AML-193 (cell line): ENCODE results near the gene CLEC2L.

Source experiments
- DNase-seq, 2 experiments: peaks; one replicate each; lab custom pipeline; 2025; lab: John Stamatoyannopoulos, UW

CLEC2L gene

DNA sequence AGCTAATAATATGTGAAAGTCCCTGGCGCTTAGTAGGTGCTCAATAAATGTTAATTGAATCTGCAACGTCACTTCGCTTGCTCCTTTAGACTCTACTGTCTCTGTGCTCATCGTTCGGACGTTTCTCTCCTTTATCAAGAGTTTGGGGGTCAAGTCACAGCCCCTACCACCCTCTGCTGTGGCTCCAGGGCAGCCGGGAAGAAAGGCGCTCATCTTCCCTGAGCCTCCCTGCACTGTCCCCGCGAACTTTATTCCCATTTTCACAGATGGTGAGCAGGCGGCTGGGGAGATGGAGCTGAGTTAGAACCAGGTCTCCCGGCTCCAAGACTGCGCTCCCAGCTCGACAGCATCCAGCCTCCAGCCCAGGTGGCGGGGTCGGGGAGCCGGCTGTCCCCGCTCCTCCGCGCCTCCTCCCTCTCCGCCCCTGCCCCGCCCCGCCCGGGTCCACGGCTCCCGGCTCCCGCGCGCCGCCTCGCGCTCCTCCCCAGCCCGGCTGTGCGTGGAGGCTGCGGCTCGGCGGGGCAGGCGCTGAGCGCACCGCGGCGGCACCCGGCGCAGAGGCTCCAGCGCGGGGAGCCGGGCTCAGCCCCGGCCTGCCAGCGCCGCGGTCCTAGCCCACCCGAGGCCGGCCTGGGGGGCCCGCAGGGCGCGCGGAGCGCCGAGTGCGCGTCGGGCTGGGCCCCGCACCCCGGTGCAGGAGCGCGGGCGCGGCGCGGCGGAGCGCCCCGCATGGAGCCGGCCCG, at the start of gene CLEC2L:
Gene CLEC2L, plus strand, starts transcription at position 487 of the 743 bp plus-strand sequence. Its CDS starts 243 bp downstream, at position 730.
- no peak for DNase-seq

DNA sequence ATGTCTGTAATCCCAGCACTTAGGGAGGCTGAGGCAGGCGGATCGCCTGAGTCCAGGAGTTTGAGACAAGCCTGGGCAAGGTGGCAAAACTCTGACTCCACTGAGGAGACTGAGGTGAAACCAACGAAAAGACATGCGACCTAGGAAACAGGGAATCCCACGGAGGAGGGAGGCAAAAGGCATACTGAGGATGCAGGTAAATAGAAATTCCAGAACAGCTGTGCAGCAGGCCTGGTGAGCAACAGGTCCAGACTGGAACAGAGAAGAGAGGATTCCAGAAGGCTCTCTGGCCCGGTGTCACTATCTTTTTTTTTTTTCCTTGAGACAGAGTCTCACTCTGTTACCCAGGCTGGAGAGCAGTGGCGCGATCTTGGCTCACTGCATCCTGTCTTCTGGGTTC, 47.3 kb upstream of the CLEC2L start:
- DNase-seq, result no peak

DNA sequence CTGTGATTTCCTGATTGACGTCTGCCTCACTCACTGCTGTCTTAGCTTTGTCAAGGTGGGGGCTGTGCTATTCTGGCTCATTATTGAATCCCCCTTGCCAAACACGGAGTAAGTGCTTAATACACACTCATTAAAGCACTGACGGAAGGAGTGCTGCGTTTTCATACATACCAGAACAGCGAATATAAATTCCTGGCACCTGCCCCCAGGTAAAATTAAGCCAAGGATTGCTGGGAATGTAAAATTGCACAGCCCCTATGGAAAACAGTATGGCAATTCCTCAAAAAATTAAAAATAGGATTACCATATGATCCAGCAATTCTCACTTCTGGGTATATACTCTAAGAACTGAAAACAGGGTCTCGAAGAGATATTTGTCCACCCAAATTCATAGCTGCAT, 46.6 kb upstream of the CLEC2L start:
- no peak for DNase-seq

DNA sequence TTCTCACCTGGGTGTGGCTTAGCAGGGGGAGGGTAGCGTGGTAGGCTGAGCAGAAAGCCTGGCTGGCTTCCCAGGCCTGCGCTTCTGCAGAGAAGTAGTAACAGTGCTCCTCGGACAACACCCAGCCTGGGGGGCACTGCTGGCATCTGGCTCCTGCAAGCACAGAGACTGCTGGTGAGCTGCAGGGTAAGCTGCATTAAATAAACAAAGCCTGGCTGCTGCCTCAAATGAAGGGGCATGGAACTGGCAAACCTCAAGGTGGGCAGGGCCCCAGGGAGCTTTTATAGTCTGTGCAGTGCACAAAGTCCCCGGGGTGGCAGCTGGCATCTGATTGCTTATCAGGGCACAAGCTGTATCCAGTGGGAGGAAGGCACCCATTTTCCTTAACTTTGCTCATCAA, 43.9 kb upstream of the CLEC2L start:
- no peak for DNase-seq

DNA sequence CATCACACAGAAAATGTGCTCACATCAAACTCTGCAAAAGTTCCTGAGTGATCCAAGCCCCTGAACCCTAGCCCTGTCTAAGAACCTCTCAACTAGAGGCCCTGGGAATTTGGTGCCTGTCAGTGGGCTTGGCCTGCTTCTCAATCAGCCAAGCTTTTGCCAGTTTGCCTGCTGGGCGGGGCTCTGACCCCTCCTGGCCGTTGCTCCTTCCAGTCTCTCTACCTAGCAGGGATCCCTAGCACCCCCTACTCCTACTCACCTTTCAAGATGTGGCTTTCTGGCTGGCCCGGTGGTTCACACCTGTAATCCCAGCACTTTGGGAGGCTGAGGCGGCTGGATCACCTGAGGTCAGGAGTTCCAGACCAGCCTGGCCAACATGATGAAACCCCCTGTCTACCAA, 42.1 kb upstream of the CLEC2L start:
- DNase-seq, result no peak

DNA sequence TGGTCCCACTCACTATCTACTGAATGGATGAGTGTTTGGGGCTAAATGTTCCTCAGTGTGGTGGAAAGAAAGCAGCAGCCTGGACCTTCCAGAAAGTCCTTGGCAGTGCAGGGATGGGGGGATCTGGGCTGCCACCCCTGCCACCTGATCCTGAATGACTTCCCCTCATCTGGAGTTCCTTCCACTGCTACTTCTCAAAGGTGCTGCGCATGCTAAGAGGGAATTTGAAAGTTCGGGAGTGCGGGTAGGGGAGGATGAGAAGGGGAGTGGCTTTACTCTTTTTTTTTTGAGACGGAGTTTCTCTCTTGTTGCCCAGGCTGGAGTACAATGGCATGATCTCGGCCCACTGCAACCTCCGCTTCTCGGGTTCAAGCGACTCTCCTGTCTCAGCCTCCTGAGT, 41.4 kb upstream of the CLEC2L start:
- no peak for DNase-seq

DNA sequence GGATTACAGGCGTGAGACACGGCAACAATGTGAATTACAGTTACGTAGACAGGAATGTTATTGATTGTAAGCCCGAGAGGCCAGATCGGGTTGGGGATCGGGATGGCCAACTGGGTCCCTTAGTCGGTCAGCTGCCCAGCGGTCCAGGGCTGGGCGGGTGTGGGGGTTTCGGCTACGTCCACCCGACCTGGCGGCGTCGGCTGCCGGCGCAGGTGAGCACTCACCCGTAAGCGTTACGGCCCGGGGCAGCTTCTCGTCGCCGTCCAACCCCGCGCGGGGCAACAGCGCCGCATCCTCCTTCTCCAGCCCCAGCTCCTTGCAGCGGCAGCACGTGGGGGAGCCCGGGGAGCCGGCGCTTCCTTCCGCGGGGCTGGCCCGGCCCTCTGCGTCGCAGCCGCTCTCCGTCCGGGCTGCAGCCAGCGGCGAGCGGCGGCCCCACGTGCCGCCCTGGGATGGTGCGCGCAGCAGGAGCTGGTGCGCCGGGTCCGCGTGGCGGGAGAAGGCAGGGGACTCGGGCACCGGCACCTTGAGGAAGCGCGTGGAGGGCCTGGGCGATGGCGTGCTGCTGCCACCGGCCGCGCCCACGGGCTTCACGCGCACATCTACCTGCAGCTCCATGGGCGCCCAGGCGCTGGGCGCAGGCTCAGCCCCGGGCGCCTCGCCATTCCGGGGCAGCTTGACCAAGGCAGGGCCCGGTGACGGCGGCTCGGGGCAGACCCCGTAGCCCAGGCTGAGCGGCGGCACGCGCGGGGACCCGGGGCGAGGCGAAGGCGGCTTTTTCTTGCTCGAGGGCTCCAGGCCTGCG, 40.6 kb upstream of the CLEC2L start:
- no peak for DNase-seq

DNA sequence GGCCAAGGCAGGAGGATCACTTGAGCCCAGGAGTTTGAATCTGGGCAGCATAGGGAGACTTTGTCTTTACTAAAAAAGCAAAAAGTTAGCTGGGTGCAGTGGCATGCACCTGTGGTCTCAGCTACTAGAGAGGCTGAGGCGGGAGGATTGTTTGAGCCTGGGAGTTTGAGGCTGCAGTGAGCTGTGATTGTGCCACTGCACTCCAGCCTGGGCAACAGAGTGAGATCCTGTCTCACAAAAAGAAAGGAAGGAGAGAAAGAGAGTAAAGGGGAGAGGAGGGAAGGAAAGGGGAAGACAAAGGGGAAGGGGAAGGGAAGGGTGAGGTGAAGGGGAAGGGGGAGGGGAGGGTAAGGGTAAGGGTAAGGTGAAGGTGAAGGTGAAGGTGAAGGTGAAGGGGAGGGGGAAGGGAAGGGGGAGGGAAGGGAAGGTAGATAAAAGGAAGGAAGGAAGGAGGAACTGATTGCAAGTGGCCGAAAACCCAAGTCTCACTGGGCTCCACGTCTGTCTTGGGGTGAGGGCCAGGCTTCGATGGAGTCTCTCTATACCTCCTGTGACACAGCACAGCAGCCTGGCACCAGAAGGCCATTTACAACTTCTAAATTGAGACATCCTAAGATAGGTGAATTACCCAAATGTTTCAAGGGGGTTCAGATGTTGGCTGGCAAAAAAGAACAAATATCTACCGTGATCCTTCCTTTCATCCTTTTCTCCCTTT, 36.0 kb upstream of the CLEC2L start:
- DNase-seq, result no peak

DNA sequence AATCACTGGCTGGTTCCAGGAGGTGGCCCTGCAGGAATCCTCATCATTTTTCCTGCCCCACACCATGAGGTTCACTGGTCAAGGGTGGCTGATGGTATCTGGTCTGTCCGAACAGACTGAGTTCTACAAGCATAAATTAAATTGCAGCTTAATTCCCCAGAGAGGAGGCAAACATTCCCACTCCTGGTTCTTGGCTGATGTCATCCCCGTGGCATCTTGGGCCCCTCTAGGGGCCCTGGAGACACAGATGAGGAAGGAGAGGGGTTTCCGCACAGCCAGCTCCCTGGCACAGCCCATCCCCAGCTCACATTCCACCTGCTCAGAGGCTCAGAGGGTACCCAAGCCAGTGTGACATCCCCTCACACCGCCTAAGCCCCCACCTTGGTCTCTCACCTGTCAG, 34.7 kb upstream of the CLEC2L start:
- no peak for DNase-seq

DNA sequence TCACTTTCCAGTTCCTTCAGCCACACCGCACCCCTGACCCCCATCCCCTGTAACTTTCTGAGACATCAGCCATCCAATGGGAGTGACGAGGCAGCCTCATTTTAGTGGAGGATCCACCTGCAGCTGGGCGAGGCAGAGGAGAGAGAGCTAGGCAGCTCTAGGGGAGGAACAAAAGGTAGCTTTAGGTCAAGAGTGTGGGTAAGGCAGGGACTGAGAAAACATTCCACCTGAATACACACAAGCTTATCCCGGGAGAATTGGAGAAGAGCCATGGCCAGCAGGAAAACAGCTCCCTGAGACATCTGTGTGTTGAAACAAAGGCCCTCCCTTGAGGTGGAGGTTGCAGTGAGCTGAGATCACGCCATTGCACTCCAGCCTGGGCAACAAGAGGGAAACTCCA, 33.4 kb upstream of the CLEC2L start:
- DNase-seq, result no peak

DNA sequence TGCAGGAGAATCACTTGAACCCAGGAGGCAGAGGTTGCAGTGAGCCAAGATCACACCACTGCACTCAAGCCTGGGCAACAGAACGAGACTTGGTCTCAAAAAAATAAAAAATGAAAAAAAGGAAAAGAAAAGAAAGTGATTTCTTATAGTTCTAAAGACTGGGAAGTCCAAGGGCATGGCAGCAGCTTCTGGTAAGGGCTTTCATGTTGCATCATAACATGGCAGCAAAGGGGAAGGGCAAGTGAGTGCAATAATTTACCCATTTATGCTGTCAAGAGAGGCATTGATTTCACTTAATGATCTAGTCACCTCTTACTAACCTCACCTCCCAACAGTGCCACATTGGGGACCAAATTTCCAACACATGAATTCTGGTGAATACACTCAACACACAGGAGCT, 31.2 kb upstream of the CLEC2L start:
- DNase-seq, result no peak

DNA sequence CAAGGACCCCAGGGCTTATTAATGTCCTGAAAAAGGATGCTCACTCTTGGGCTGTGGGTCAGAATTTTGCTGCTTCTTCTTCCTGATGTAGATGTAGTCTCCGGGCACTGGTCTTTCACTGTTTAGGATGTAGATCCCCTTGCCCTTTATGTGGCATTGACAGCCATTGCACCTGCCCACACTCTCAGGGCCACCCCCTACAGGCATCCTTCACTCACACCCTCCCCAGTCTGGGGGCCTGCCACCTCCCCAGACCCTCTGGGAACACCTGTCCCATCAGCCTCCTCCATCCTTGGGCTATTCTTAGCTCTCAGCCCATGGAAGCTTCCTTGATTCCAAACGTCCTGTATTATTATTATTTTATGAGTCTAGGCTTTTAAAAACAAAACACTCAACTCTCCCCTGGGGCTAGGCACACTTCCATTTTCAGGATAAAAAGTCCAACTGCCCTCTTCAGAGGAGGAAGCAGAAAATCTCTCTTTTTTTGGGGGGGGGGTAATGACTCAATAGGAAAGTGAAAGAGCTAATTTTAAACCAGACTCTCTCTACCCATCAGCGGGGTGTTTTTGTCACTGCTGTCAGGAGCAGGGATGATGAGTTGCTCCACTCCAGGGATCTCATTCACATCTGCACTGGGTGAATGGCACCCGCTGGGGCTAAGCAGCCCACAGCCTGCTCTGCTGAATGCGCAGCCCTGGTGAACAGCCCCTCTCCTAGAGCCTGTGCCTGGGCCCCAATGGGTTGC, 28.5 kb upstream of the CLEC2L start:
- no peak for DNase-seq

DNA sequence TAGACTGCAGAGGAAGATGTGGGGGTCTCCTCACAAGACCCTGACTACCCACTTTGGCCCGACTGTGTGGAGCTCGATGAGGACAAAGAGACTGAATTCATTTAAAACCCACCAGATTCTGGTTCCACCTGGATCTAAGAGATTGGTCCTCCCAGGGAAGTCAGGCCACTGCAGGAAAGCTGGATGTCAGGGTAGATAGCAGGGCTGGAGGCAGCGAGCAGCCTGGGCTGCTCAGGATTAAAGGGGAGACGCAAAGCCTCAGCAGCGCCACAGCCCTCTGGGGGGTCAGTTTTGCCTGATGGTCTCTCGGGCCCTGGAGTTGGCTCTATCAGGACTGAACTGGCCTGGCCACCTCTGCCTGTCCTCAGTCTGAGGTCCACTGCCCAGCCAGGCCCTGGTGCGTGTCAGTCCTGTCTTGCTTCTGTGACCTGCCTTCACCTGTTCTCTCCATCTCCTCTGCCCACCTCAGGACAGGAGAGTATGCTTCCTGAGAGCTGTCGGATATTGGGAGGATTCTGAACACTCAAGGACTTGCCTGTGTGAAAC, 27.8 kb upstream of the CLEC2L start:
- no peak for DNase-seq

DNA sequence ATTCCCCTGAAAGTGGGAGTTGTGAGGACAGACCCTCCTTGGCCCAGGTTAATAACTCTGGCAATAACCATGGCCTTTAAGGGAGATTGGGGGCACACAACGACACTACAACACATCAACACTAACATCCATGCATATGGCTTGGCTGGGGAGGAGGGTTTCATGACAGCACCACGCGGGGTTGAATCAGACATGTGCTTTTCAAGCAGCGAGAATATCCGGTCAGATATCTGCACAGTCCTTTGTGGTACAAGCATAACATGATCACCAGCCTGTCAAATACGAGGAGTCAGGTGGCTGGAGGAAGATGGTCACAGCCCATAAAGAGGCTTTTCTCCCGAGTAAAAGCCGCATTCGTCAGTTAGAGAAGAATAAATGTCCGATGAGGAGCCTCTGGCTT, 27.0 kb upstream of the CLEC2L start:
- no peak for DNase-seq

DNA sequence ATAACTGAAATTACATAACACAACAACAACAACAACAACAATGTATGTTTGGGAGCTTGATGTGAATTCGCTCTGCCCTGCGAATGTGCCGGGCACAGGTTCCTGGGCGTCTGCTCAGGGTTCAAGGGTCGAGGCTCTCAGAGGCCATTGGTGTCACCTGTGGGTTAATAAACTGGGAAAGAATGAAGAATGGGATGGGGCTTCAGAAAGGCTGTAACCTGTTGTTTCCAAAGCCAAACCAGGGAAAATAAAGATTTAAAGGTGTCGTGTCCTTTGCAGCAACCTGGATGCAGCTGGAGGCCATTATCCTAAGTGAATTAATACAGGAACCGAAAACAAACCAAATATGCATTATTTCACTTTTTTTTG, 22.7 kb upstream of the CLEC2L start:
- no peak for DNase-seq

DNA sequence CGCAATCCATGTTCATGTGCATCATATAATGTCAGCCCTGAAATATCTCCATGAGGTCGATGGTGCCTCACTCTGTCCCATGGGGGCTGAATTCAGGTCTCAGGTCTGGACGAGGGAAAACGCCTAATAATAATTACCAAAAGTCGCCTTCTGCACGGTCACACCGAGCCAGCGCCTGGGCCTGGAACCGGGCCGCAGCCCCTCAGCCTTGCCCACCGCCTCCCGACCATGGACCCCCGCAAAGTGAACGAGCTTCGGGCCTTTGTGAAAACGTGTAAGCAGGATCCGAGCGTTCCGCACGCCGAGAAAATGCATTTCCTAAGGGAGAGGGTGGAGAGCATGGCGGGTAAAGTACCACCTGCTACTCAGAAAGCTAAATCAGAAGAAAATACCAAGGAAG, 21.3 kb upstream of the CLEC2L start:
- no peak for DNase-seq

DNA sequence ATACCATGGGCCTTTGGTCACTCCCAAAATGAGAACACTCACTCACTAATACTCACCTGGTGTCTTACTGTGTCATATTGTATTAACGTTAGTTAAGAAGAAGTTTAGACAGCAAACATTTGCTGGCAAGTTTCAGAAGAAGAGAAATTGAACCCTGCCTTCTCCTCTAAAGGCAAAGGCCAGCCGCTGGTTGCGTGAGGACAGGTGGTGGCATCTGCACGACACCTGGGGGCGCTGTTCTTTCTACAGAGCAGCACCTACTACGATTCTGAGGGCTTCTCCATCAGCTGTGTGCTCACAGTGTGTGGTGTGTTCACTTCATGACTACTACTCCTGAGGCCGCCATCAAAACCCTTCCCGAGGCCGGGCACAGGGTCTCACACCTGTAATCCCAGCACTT, 17.9 kb upstream of the CLEC2L start:
- DNase-seq, result peak in 1 of 2 experiments; percentile 3

DNA sequence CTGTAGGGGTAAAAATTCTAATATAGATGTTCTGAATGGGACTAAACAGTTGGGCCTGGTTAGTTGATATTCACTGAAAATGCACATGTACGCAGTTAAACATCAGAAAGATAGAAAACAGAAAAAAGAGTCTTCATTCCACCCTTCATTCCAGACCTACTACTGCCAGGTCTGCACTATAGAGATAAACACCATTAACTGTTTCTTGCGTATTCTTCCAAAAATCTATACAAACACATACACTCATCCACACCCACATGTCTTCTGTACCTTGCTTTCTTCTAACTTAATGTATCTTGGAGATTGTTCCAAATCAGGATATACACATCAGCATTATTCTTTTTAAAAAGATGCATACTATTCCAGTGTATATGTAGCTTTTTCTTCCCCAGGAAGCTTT, 13.9 kb upstream of the CLEC2L start:
- no peak for DNase-seq

DNA sequence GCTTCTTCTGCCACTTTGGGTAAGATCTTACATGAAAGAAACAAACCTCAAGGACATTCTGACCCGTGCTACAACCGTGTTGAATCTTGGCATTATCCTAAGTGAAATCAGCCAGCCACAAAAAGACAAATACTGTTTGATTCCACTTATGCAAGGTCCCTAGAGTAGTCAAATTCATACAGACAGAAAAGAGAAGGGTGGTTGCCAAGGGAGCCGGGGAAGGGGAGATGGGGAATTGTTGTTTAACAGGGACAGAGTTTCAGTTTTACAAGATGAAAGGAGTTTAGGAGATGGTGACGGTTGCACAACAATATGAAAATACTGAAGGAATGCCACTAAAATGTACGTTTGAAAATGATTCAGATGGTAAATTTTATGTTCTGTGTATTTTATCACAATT, 12.2 kb upstream of the CLEC2L start:
- no peak for DNase-seq

DNA sequence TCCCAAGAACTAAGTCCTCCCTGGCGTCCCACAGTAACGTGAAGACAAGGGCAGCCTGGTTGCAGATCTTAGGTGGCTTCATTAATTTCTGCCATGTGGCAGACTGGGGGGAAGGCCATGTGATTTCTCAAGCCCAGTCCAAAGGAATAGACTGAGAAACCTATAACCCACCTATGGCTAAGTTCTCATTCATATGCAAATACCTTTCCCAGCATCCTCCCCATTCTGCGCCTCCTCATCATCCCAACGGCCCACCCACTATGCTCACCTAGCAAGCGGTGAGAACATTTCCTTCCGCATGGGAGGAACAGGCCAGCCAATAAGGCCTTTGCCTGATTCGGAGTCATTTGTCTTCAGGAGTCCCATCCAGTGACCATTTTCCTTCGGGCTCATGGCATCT, 8.2 kb upstream of the CLEC2L start:
- no peak for DNase-seq

DNA sequence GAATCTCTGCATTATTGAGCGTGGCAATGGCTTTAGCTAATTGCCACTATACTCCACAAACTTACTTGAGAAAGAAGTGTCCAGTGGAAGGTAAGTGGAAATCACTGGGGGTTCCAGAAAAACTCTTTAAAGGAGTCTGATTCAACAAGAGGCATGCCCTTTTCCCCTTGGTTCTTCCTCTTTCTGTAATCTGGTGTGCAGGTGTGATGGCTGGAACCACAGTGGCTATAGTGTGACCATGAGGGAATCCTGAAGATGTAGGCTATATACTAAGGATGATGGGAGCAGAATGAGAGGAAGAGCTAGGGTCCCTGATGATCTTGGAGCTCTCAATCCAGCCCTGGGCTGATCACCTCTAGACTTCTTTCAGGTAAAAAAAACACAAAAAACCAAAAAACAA, 2.0 kb upstream of the CLEC2L start:
- DNase-seq, result no peak

DNA sequence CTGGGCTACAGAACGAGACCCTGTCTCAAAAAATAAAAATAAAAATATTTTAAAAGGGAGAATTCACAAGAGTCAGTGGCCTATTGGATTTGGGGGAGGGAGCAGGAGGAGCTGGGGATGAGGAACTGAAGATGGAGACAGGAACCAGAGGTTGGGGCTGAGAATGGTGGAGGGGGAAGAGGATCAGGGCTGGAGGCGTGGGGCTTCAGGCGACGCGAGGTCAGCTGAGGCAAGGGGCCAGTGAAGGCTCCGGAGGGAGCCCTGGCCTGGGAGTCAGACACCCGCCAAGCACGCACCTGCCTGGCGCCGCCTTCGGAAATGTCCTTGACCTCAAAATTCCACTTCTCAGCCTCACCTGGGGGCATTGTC, 671 bp upstream of the CLEC2L start:
- no peak for DNase-seq
